OCI-LY7 (cell line): ENCODE measurements around the gene DERA. TPM values are rescaled to one million over a fixed set of nuclear protein-coding genes. Genes with fewer than 3 reads are reported as not detected.
"Not testable (repeated sequence)": the region's sequence is repeated elsewhere in the genome, so short reads cannot be mapped to it uniquely, and the experiment has no call there.

ENCODE experiments used
- BruUV-seq: library from RNA; stranded (reverse); fragments of 400-500 nt; replicated peaks from 2 replicates; lab custom pipeline; 2021; lab: Mats Ljungman, UMichigan
- CTCF ChIA-PET: fragments of 300-600 bp; sonication (Branson Sonifier 250); formaldehyde crosslinking; loops from one replicate; lab custom pipeline; 2022; ENCODE audit warnings: antibody characterized with exemption; ENCODE audit not compliant: unreplicated experiment; lab: Charles Lee
- POLR2A ChIA-PET: fragments of 300-600 bp; sonication (Branson Sonifier 250); formaldehyde crosslinking; loops from one replicate; lab custom pipeline; 2022; ENCODE audit warnings: antibody characterized with exemption; lab: Charles Lee
- DNase-seq: peaks from one replicate; pipeline ENCODE4 v3.0.0-alpha.2; 2015; ENCODE audit warnings: low spot score
- H2AFZ ChIP-seq: fragments of 200-600 bp; sonication (generic), shearing (Covaris generic); 2 replicates; pipeline ENCODE4 v1.6.1; 2014; ENCODE audit warnings: mild to moderate bottlenecking, antibody characterized with exemption, low read length, moderate library complexity
- H3K27ac ChIP-seq: fragments of 200-600 bp; sonication (generic); 2 replicates; pipeline ENCODE4 v1.5.1; 2014; ENCODE audit warnings: mixed run types, low read depth, mild to moderate bottlenecking, moderate library complexity, low read length, inconsistent platforms; ENCODE audit not compliant: poor library complexity, severe bottlenecking
- H3K36me3 ChIP-seq: fragments of 200-600 bp; sonication (generic); 2 replicates; pipeline ENCODE4 v1.6.1; 2014; ENCODE audit warnings: mild to moderate bottlenecking, antibody characterized with exemption, low read length, moderate library complexity, mixed read lengths; ENCODE audit not compliant: insufficient read depth
- H3K4me1 ChIP-seq: fragments of 200-600 bp; sonication (generic); 2 replicates; pipeline ENCODE4 v1.5.1; 2014; ENCODE audit warnings: mild to moderate bottlenecking, low read length; ENCODE audit not compliant: insufficient read depth, poor library complexity, severe bottlenecking
- H3K4me2 ChIP-seq: fragments of 200-600 bp; sonication (generic); 2 replicates; pipeline ENCODE4 v1.6.1; 2014; ENCODE audit warnings: mild to moderate bottlenecking, low read length
- H3K4me3 ChIP-seq: fragments of 200-600 bp; sonication (generic); 2 replicates; pipeline ENCODE4 v1.5.1; 2014; ENCODE audit warnings: mild to moderate bottlenecking, low read depth, low read length; ENCODE audit not compliant: poor library complexity, severe bottlenecking
- H3K79me2 ChIP-seq: fragments of 200-600 bp; sonication (generic); 2 replicates; pipeline ENCODE4 v1.6.1; 2016; ENCODE audit warnings: low read depth, mild to moderate bottlenecking, low read length, moderate library complexity, mixed read lengths; ENCODE audit not compliant: insufficient read depth
- H3K9me2 ChIP-seq: fragments of 200-600 bp; sonication (generic); 2 replicates; pipeline ENCODE4 v1.6.1; 2016; ENCODE audit warnings: mild to moderate bottlenecking, low read length, mixed read lengths; ENCODE audit not compliant: insufficient read depth
- H3K9me3 ChIP-seq: fragments of 200-600 bp; sonication (generic); 2 replicates; pipeline ENCODE4 v1.6.1; 2014; ENCODE audit warnings: mild to moderate bottlenecking, mixed run types, low read length, mixed read lengths
- H4K20me1 ChIP-seq: fragments of 200-600 bp; sonication (generic); 2 replicates; pipeline ENCODE4 v1.6.1; 2014; ENCODE audit warnings: mild to moderate bottlenecking, antibody characterized with exemption, low read length, moderate library complexity, mixed read lengths; ENCODE audit not compliant: insufficient read depth
- EZH2phosphoT487 ChIP-seq: fragments of 200-600 bp; sonication (generic); IDR thresholded peaks from 2 replicates; pipeline ENCODE4 v1.6.1; 2018; ENCODE audit warnings: low read depth, borderline replicate concordance, mild to moderate bottlenecking, mixed run types, antibody characterized with exemption, low read length, moderate library complexity, mixed read lengths
- intact Hi-C: fragments of 100-400 bp; cut with micrococcal nuclease; formaldehyde crosslinking; loops from one replicate; pipeline ENCODE4 v1.10.0; 2022; ENCODE audit not compliant: unreplicated experiment
- total RNA-seq, 2 experiments: library from RNA; depleted of rRNA in 1 of 2; stranded (reverse); fragments of >200 nt in 1 of 2; shearing (Covaris generic) in 1 of 2; gene quantifications; 2 replicates each; pipeline ENCODE4 v1.2.3, GENCODE V29; 2014 to 2022
- TF ChIP-seq, protein P1 (sequence below): fragments of 200-600 bp; sonication (generic); conservative IDR thresholded peaks from 2 replicates; pipeline ENCODE4 v1.5.1; 2014; ENCODE audit warnings: mild to moderate bottlenecking, antibody characterized with exemption, low read length, moderate library complexity, mixed read lengths

DERA gene
- total RNA-seq, 2 experiments from 2014 or later = 68.6 to 87.2 TPM

DNA sequence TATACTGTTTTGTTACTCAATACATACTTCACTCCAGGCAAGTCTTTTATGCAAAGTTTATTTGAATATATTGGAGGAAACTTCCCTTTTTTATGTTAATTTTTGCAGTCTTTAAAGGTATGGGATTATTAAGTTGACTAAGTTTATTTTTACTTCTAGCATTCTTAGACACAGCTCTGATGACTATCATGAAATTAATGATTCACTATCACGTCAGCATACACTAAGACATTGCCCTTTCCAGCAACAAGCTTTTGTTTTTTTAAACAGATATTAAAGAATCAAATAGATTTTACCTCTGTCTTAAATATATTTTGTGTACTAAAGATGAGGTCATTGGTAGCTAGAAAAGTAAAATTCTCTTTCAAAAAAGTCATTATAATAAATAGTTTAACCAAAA is 52.1 kb downstream of the DERA start:
- H3K9me2 ChIP-seq = no peaks in the 10 kb centered on the region
- H4K20me1 ChIP-seq = no peaks in the 10 kb centered on the region
- no peak for DNase-seq
- no peaks in the 10 kb centered on the region for H3K4me1 ChIP-seq
- no peak overlapping the region for H3K27ac ChIP-seq
- H3K36me3 ChIP-seq = 0 out of 2 replicates have a peak, but pooled peaks cover 16% of the 10 kb centered on the region
- no peaks in the 10 kb centered on the region for H3K9me3 ChIP-seq
- H3K4me2 ChIP-seq = no peak overlapping the region
- ChIA-PET POLR2A (interaction anchor here (0.6 kb wide), 1 partner anchor 22 kb away, joined by 3 read pairs; no protein-coding TSS in a partner anchor), CTCF (no interaction called here)
- no peak overlapping the region for H2AFZ ChIP-seq
- no peaks in the 10 kb centered on the region for H3K79me2 ChIP-seq
- no peak for TF ChIP-seq EZH2phosphoT487
- TF ChIP-seq, protein P1, sequence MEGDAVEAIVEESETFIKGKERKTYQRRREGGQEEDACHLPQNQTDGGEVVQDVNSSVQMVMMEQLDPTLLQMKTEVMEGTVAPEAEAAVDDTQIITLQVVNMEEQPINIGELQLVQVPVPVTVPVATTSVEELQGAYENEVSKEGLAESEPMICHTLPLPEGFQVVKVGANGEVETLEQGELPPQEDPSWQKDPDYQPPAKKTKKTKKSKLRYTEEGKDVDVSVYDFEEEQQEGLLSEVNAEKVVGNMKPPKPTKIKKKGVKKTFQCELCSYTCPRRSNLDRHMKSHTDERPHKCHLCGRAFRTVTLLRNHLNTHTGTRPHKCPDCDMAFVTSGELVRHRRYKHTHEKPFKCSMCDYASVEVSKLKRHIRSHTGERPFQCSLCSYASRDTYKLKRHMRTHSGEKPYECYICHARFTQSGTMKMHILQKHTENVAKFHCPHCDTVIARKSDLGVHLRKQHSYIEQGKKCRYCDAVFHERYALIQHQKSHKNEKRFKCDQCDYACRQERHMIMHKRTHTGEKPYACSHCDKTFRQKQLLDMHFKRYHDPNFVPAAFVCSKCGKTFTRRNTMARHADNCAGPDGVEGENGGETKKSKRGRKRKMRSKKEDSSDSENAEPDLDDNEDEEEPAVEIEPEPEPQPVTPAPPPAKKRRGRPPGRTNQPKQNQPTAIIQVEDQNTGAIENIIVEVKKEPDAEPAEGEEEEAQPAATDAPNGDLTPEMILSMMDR = no peak
- intact Hi-C loops = no loop called here
- BruUV-seq = no TSS peak
- H3K4me3 ChIP-seq = no peak overlapping the region

DNA sequence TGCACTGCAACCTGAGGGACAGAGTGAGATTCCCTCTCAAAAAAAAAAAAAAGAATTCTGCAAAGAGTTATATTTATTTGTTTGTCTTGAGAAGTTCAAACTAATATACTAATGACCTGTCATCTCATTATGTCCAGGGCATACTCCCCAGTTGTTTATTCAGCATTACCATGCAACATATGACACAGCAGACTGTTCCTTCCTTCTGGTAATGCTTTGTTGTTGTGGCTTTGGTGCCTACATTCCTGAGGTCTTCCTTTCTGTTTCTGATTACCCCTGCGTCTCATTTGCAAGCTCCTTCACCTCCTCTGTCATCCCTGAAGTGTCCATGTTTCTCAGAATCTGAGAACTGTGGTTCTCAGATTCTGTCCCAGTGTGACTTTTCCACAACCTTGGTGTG is 55.3 kb downstream of the DERA start:
- Histone ChIP-seq H3K4me3 (no peak overlapping the region), H3K27ac (no peak overlapping the region), H3K9me3 (no peaks in the 10 kb centered on the region), H3K79me2 (no peaks in the 10 kb centered on the region), H2AFZ (no peak overlapping the region), H3K4me2 (no peak overlapping the region), H3K9me2 (no peaks in the 10 kb centered on the region), H4K20me1 (no peaks in the 10 kb centered on the region), H3K36me3 (0 out of 2 replicates have a peak, but pooled peaks cover 12% of the 10 kb centered on the region), H3K4me1 (no peaks in the 10 kb centered on the region)
- DNase-seq = no peak
- ChIA-PET POLR2A (no interaction called here), CTCF (no interaction called here)
- no TSS peak for BruUV-seq
- no peak for TF ChIP-seq EZH2phosphoT487
- TF ChIP-seq, protein P1 = no peak
- intact Hi-C loops = no loop called here

DNA sequence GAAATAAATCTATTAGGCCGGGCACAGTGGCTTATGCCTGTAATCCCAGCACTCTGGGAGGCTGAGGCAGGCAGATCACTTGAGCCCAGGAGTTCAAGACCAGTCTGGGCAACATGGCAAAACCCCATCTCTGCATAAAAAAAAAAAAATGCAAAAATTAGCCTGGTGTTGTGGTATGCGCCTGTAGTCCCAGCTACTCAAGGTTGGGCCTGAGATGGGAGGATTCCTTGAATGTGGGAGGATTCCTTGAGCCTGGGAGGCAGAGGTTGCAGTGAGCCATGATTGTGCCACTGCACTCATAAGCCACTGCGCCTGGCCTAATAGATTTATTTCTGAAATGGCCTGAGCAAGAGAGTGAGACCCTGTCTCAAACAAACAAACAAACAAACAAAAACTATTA is 55.9 kb downstream of the DERA start:
- CTCF ChIA-PET = not testable (repeated sequence)

More for the DNA sequence above, 55.9 kb downstream of the DERA start:
- H3K9me3 ChIP-seq, DNase-seq, H2AFZ ChIP-seq, H3K79me2 ChIP-seq, H3K4me2 ChIP-seq, intact Hi-C loops, H3K4me3 ChIP-seq, H3K4me1 ChIP-seq, H3K27ac ChIP-seq, H4K20me1 ChIP-seq, H3K9me2 ChIP-seq, BruUV-seq: not testable (repeated sequence)
- 0 out of 2 replicates have a peak, but pooled peaks cover 11% of the 10 kb centered on the region for H3K36me3 ChIP-seq
- POLR2A ChIA-PET = interaction anchor here (0.7 to 1.0 kb wide), 2 partner anchors 11 to 28 kb away, joined by 3 to 4 read pairs; no protein-coding TSS in a partner anchor
